NCI-H82 treated with DMSO at 0.1 percent for 48 hours (cell line): ENCODE data around the gene NLGN2.

ENCODE experiments used
- DNase-seq: peaks from one replicate; lab custom pipeline; 2025; ENCODE audit not compliant: unreplicated experiment; lab: John Stamatoyannopoulos, UW

Gene NLGN2

GRCh38 chr17:7462474-7463371, 55.1 kb downstream of the NLGN2 start:
- no peak for DNase-seq

GRCh38 chr17:7463372-7463846, 55.8 kb downstream of the NLGN2 start:
- no peak for DNase-seq

GRCh38 chr17:7464081-7464480, 56.4 kb downstream of the NLGN2 start:
- no peak for DNase-seq

- no peak for DNase-seq
Measured at GRCh38 chr17:7465597-7466275, 58.1 kb downstream of the NLGN2 start.

GRCh38 chr17:7466318-7466638, 58.6 kb downstream of the NLGN2 start:
- no peak for DNase-seq

GRCh38 chr17:7466639-7467341, 59.1 kb downstream of the NLGN2 start:
- no peak for DNase-seq

- no peak for DNase-seq
Measured at GRCh38 chr17:7467498-7467897, 59.9 kb downstream of the NLGN2 start.

- no peak for DNase-seq
Measured at GRCh38 chr17:7468290-7468689, 60.6 kb downstream of the NLGN2 start.

GRCh38 chr17:7468804-7469389, 61.3 kb downstream of the NLGN2 start:
- no peak for DNase-seq
